ENCODE measurements around the gene THRB. TPM values are rescaled to one million over a fixed set of nuclear protein-coding genes. Genes with fewer than 3 reads are reported as not detected.

THRB gene
- total and polyA plus RNA-seq, 12 donors, result 3.8 to 32.8 (median 26.0) TPM

DNA sequence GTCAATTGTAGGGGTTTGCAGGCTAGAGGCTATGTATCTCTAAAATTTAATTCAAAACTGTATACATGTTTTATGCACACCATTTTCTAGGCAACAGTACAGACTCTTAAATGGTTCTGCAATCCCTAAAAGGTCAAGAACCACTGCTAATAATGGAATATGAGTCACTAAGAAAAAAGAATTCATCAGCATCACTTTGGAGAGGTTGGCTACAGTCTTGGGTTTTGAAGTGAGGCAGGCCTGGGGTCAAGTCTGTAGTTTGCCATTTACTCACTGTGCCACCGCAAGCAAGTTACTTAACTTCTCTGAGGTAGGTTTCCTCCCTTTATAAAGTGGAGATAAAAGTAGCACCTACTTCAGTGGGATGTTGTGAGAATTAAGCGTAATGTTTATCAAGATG lies 33.7 kb downstream of the THRB start:
- peaks cover 0 to 22% (median 9%) of the 10 kb centered on the region in 9 donors for H3K4me1 ChIP-seq
- no peaks in the 10 kb centered on the region for H3K36me3 ChIP-seq
- ATAC-seq (peak in 6 of 8 donors; percentile 29 to 87 (median 49)), DNase-seq (no peak)
- H3K27ac ChIP-seq, result no peak overlapping the region
- H3K27me3 ChIP-seq, result no peaks in the 10 kb centered on the region
- TF ChIP-seq, protein P1, sequence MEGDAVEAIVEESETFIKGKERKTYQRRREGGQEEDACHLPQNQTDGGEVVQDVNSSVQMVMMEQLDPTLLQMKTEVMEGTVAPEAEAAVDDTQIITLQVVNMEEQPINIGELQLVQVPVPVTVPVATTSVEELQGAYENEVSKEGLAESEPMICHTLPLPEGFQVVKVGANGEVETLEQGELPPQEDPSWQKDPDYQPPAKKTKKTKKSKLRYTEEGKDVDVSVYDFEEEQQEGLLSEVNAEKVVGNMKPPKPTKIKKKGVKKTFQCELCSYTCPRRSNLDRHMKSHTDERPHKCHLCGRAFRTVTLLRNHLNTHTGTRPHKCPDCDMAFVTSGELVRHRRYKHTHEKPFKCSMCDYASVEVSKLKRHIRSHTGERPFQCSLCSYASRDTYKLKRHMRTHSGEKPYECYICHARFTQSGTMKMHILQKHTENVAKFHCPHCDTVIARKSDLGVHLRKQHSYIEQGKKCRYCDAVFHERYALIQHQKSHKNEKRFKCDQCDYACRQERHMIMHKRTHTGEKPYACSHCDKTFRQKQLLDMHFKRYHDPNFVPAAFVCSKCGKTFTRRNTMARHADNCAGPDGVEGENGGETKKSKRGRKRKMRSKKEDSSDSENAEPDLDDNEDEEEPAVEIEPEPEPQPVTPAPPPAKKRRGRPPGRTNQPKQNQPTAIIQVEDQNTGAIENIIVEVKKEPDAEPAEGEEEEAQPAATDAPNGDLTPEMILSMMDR (IDR thresholded peaks at IDR 0.05), result no peak
- no peak overlapping the region for H3K4me3 ChIP-seq
- intact Hi-C loops (cut with DNase I), result no loop called here
- peaks cover 0 to 13% (median 0%) of the 10 kb centered on the region in 11 donors for H3K9me3 ChIP-seq
- WGBS, 2 donors, result 91 to 94% methylated on average over 2 of the region's 2 CpGs

DNA sequence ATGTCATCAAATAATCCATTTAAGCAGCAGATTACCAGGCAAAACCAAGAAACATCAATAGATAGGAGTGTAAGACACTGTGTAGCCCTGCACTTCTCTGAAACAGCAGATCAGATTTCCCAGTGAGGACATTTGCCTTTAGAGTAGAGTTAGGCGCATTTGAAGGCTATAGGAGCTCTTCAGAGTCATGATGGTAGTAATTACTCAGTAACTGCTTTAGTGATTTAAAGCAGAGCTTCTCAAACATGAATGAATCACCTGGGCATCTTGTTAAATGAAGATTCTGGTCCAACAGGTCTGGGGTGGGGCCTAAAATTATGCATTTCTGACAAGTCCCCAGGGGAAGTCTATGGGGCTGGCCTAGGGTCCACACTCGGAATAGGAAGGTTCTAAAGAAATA lies 36.9 kb downstream of the THRB start:
- Histone ChIP-seq H3K27me3 (no peaks in the 10 kb centered on the region), H3K4me3 (no peak overlapping the region), H3K27ac (no peak overlapping the region), H3K36me3 (no peaks in the 10 kb centered on the region), H3K4me1 (peaks cover 0 to 27% (median 9%) of the 10 kb centered on the region in 9 donors), H3K9me3 (no peaks in the 10 kb centered on the region)
- TF ChIP-seq, protein P1 (IDR thresholded peaks at IDR 0.05), result no peak
- WGBS, 2 donors, result 66 to 88% methylated on average over 2 of the region's 2 CpGs
- DNase-seq (no peak), ATAC-seq (no peak)
- intact Hi-C loops (cut with DNase I), result no loop called here

DNA sequence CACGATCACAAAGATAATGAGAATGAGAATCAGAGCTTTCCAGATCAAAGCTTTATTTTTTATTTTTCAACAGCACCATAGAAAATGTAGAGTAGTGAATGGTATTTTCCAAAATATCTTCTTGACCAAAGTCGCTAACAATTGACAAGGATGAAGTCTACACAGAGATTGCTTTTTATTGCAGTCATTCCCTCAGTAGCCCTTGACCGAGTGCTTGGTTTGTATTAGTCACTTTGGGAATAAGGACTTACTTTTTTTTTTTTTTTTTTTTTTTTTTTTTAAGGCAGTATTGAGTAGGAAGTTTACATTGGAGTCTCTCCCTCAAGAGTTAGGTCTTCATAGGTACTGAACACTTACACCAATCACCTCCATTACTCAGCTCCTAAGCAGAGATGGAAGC lies 39.8 kb downstream of the THRB start:
- H3K27ac ChIP-seq, result no peak overlapping the region
- 69 to 73% methylated on average over 3 of the region's 3 CpGs for WGBS, 2 donors
- H3K36me3 ChIP-seq, result no peaks in the 10 kb centered on the region
- no peaks in the 10 kb centered on the region for H3K9me3 ChIP-seq
- intact Hi-C loops (cut with DNase I), result loop anchor here in 1 of 10 donors (5.0 kb wide), 1 partner anchor 37 kb away; the partner anchor contains the start of gene THRB
- H3K27me3 ChIP-seq, result no peaks in the 10 kb centered on the region
- TF ChIP-seq, protein P1 (IDR thresholded peaks at IDR 0.05), result no peak
- no peak overlapping the region for H3K4me3 ChIP-seq
- ATAC-seq, result no peak
- H3K4me1 ChIP-seq, result peaks cover 0 to 30% (median 8%) of the 10 kb centered on the region in 9 donors
- DNase-seq, result no peak

DNA sequence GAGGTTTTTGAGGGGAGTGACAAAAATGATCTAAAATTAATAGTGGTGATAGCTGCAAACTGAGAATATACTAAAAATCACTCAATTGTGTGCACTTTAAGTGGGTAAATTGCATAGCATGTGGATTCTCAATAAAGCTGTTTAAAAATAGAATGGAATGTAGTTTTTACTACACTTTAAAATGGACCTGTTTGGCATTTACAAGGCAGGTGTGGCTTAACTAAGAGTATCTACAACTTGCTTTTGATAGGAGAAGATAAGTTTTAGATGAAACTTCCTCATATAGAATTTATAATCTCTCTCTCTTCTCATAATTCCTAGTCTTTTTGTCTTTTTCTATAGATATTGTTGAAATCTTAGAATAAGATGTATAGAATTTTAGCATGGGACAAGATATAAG lies 40.3 kb downstream of the THRB start:
- ATAC-seq (no peak), DNase-seq (no peak)
- no peaks in the 10 kb centered on the region for H3K36me3 ChIP-seq

More for the DNA sequence above, 40.3 kb downstream of the THRB start:
- TF ChIP-seq, protein P1 (IDR thresholded peaks at IDR 0.05), result no peak
- Histone ChIP-seq H3K27me3 (no peaks in the 10 kb centered on the region), H3K27ac (no peak overlapping the region), H3K4me3 (no peak overlapping the region), H3K4me1 (peaks cover 0 to 31% (median 12%) of the 10 kb centered on the region in 9 donors), H3K9me3 (no peaks in the 10 kb centered on the region)
- intact Hi-C loops (cut with DNase I), result loop anchor here in 1 of 10 donors (5.0 kb wide), 1 partner anchor 38 kb away; the partner anchor contains the start of gene THRB
